Measurements from ENCODE around the gene NUTM2F. TPM values are rescaled to one million over a fixed set of nuclear protein-coding genes. Genes with fewer than 3 reads are reported as not detected.
"Not testable (repeated sequence)": the region's sequence is repeated elsewhere in the genome, so short reads cannot be mapped to it uniquely, and the experiment has no call there.

The NUTM2F gene
- total RNA-seq, 1 donor from 2014 or later: not detected

DNA sequence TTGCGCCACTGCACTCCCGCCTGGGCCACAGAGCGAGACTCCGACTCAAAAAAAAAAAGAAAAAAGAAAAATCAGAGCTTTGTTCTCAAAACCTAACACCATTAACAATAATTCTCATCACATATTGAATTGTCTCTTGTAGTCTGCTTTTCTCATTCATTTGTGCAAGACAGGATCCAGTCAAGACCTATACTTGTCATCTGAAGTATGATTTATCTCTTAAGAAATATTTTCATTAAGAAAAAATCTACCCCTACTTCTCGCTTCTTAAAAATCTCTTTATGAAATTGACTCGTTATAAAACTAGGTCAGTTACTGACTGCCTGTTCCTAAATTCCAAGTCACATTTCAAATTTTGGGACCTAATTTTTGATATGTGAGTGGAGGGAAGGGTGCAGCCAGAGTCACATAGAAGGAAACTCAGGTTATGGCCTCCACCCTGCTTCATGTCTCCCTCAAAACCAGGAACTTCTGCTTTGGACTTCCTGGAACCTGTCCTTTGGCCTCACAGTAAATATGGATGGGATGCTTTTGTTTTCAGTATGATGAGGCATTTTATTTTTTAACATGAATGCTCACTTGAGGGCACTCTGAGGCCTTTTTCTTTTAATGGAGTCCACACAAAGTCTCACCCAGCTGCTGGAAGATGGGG is 50.4 kb downstream of the NUTM2F start:
- no peak for DNase-seq
- no peaks in the 10 kb centered on the region for H3K27me3 Mint-ChIP-seq
- no peak for ATAC-seq (ENCODE audit: low read depth)
- no peak overlapping the region for H3K4me3 Mint-ChIP-seq
- peaks cover 8% of the 10 kb centered on the region for H3K9me3 Mint-ChIP-seq
- H3K36me3 Mint-ChIP-seq (ENCODE audit: low read depth): peaks cover 67% of the 10 kb centered on the region
- CTCF ChIA-PET: no interaction called here
- H3K27ac Mint-ChIP-seq: no peak overlapping the region
- H3K4me1 Mint-ChIP-seq: peaks cover 7% of the 10 kb centered on the region
- TF ChIP-seq CTCF (IDR thresholded peaks at IDR 0.05): no peak
- POLR2A ChIA-PET: no interaction called here
- intact Hi-C loops (cut with micrococcal nuclease): no loop called here

DNA sequence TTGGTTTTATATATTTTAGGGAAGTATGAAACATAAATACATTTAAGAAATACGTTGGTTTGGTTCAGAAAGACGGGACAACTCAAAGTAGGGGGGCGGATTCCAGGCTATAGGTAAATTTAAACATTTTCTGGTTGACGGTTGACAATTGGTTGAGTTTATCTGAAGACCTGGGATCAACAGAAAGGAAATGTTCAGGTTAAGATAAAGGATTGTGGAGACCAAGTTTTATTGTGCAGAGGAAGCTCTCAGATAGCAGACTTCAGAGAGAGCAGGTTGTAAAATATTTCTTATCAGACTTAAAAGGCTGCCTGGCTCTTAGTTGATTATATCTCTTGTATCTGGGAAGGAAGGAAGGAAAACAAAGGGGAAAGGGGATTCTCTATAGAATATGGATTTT is 51.4 kb downstream of the NUTM2F start:
- H3K4me3 Mint-ChIP-seq; POLR2A ChIA-PET; CTCF ChIA-PET; ATAC-seq (ENCODE audit: low read depth); intact Hi-C loops (cut with micrococcal nuclease); H3K27ac Mint-ChIP-seq; H3K9me3 Mint-ChIP-seq; DNase-seq; H3K27me3 Mint-ChIP-seq: not testable (repeated sequence)
- Mint-ChIP-seq H3K36me3 (ENCODE audit: low read depth) (peaks cover 61% of the 10 kb centered on the region), H3K4me1 (peaks cover 16% of the 10 kb centered on the region)

- ChIA-PET POLR2A (interaction anchor here (0.6 kb wide), 1 partner anchor 605 kb away, joined by 9 read pairs; no protein-coding TSS in a partner anchor), CTCF (no interaction called here)
- ATAC-seq (ENCODE audit: low read depth) (no peak), DNase-seq (no peak)
- Mint-ChIP-seq H3K4me3 (no peak overlapping the region), H3K36me3 (ENCODE audit: low read depth) (peaks cover 38% of the 10 kb centered on the region), H3K27ac (no peak overlapping the region), H3K9me3 (peaks cover 7% of the 10 kb centered on the region), H3K4me1 (peaks cover 14% of the 10 kb centered on the region), H3K27me3 (no peaks in the 10 kb centered on the region)
- no peak for TF ChIP-seq CTCF (IDR thresholded peaks at IDR 0.05)
- intact Hi-C loops (cut with micrococcal nuclease): no loop called here
Observed at GRCh38 chr9:94270009-94270408, 58.4 kb downstream of the NUTM2F start.

GRCh38 chr9:94269264-94269663 is 59.2 kb downstream of the NUTM2F start:
- intact Hi-C loops (cut with micrococcal nuclease): no loop called here

More at GRCh38 chr9:94269264-94269663, 59.2 kb downstream of the NUTM2F start:
- H3K27me3 Mint-ChIP-seq: no peaks in the 10 kb centered on the region
- H3K36me3 Mint-ChIP-seq (ENCODE audit: low read depth): peaks cover 39% of the 10 kb centered on the region
- no peak for ATAC-seq (ENCODE audit: low read depth)
- peaks cover 12% of the 10 kb centered on the region for H3K4me1 Mint-ChIP-seq
- H3K27ac Mint-ChIP-seq: no peak overlapping the region
- H3K9me3 Mint-ChIP-seq: peaks cover 7% of the 10 kb centered on the region
- H3K4me3 Mint-ChIP-seq: no peak overlapping the region
- POLR2A ChIA-PET: interaction anchor here (0.6 kb wide), 1 partner anchor 604 kb away, joined by 9 read pairs; no protein-coding TSS in a partner anchor
- TF ChIP-seq CTCF (IDR thresholded peaks at IDR 0.05): no peak
- DNase-seq: no peak
- CTCF ChIA-PET: no interaction called here

Other genes with a start within 250 kb of the NUTM2F start
- gene PTPDC1, start 244.2 kb downstream of the NUTM2F start, total RNA-seq: 7.1 and 8.4 TPM in 2 replicates
- 13.6 and 18.3 TPM in 2 replicates for gene ZNF169, start 69.3 kb downstream of the NUTM2F start, total RNA-seq
- not detected in 2 replicates for gene PCAT7, start 226.4 kb upstream of the NUTM2F start, total RNA-seq

Measured in activated B cell treated with CpG ODN at 0.5 μM for 24 hours (primary cell).